GM18508 (cell line): ENCODE results near the gene ADAMTS9.

ENCODE experiments used
- ATAC-seq: cut with Tn5 transposase; IDR thresholded peaks from one replicate; pipeline ENCODE4 v1.9.1; 2021; ENCODE audit warnings: moderate number of reproducible peaks; ENCODE audit not compliant: insufficient read depth, unreplicated experiment

ADAMTS9 gene

GRCh38 chr3:64687086-64687780 is 567 bp downstream of the ADAMTS9 start:
- ATAC-seq: no peak

- ATAC-seq: no peak
These were observed 1.3 kb downstream of the ADAMTS9 start for GRCh38 chr3:64686446-64686908.

- ATAC-seq: no peak
These were observed 1.9 kb downstream of the ADAMTS9 start for GRCh38 chr3:64685800-64686445.

- no peak for ATAC-seq
These were observed 2.4 kb downstream of the ADAMTS9 start for GRCh38 chr3:64685331-64685799.

- ATAC-seq: no peak
These were observed 3.0 kb downstream of the ADAMTS9 start for GRCh38 chr3:64684715-64685261.

- no peak for ATAC-seq
These were observed 6.0 kb downstream of the ADAMTS9 start for GRCh38 chr3:64681827-64682226.

GRCh38 chr3:64681015-64681414 is 6.8 kb downstream of the ADAMTS9 start:
- no peak for ATAC-seq

GRCh38 chr3:64680334-64680733 is 7.5 kb downstream of the ADAMTS9 start:
- no peak for ATAC-seq

- ATAC-seq: no peak
These were observed 9.7 kb downstream of the ADAMTS9 start for GRCh38 chr3:64677961-64678716.

- ATAC-seq: no peak
These were observed 11.0 kb downstream of the ADAMTS9 start for GRCh38 chr3:64676831-64677230.

- no peak for ATAC-seq
These were observed 12.0 kb downstream of the ADAMTS9 start for GRCh38 chr3:64675687-64676247.

GRCh38 chr3:64674591-64675076 is 13.2 kb downstream of the ADAMTS9 start:
- ATAC-seq: no peak

GRCh38 chr3:64673159-64673715 is 14.6 kb downstream of the ADAMTS9 start:
- ATAC-seq: no peak

GRCh38 chr3:64668582-64669510 is 19.0 kb downstream of the ADAMTS9 start:
- ATAC-seq: no peak

GRCh38 chr3:64667887-64668581 is 19.8 kb downstream of the ADAMTS9 start:
- ATAC-seq: no peak

GRCh38 chr3:64667138-64667537 is 20.7 kb downstream of the ADAMTS9 start:
- ATAC-seq: no peak

GRCh38 chr3:64666171-64666588 is 21.6 kb downstream of the ADAMTS9 start:
- no peak for ATAC-seq

- no peak for ATAC-seq
These were observed 23.4 kb downstream of the ADAMTS9 start for GRCh38 chr3:64664397-64664796.
